ENCODE results near the gene RESF1.

The RESF1 gene

DNA sequence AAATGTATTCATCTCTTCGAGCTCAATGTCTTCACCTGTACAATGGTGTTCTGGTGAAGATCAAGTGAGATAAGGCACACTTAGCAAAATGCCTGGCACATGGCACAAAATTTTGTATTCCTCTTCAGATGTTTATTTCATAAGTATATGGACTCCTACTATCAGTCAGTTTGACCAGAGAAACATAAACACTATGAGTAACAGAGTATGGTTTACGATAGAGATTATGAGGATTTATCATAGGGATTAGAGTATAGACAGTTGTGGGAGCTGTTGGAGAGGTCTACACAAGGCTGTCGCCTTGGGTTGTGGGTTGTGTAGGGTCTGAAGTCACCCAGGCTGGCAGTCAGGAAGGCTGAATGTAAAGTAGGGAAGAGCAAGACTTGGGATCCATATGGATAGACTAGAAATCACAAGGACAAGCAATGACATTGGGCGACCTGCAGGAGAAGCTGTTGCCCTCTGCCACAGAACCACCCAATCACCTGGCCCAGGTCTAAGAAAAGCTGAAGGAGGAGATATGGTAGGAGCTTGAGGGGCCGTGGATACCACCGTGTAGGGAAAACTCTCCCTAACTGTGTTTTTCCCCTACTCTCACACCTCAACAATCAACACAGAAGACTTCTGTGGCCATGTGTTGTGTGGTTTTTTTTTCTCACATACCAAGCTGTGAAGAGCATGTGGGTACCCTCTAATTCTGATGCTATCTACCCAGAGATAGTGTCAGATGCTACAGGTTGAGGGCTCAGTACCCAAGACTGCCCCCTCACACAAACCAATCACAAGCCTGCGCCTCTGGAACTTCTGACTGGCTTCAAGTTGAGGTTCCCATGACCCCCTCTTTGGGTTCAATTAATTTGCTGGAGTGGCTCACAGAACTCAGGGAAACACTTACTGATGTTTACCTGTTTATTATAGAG is 27.2 kb upstream of the RESF1 start (continued):
- TF ChIP-seq TSHZ1 (tag by site-specific recombination; IDR thresholded peaks at IDR 0.05; ENCODE audit: borderline replicate concordance) (no peak), ZSCAN16 (tag by site-specific recombination; IDR thresholded peaks at IDR 0.05) (no peak), ZNF23 (tag by site-specific recombination; IDR thresholded peaks at IDR 0.05; ENCODE audit: borderline replicate concordance) (no peak)

GRCh38 chr12:31944299-31944698 is 14.9 kb upstream of the RESF1 start:
- H3K4me1 ChIP-seq (ENCODE audit: control insufficient read depth, insufficient read depth, low read length), result no peaks in the 10 kb centered on the region
- H3K4me3 ChIP-seq (ENCODE audit: low read depth, low read length), result no peak overlapping the region
- ChIA-PET CTCF (interaction anchor here (0.6 kb wide), 1 partner anchor 180 kb away, joined by 3 read pairs; no protein-coding TSS in a partner anchor), POLR2A (no interaction called here)
- H3K9me3 ChIP-seq (ENCODE audit: control insufficient read depth, insufficient read depth, low read depth, low read length), result no peaks in the 10 kb centered on the region
- no peaks in the 10 kb centered on the region for H3K36me3 ChIP-seq (ENCODE audit: control insufficient read depth in 2 of 2, insufficient read depth in 1 of 2, low read length in 2 of 2)
- TF ChIP-seq ZNF777 (tag by site-specific recombination; IDR thresholded peaks at IDR 0.05; ENCODE audit: borderline replicate concordance), result no peak
- TF ChIP-seq ZSCAN30 (tag by site-specific recombination; IDR thresholded peaks at IDR 0.05), result no peak
- TF ChIP-seq OSR2 (tag by site-specific recombination; IDR thresholded peaks at IDR 0.05), result no peak
- TF ChIP-seq ZNF416 (tag by site-specific recombination; IDR thresholded peaks at IDR 0.05), result no peak
- TF ChIP-seq ZNF248 (tag by site-specific recombination; IDR thresholded peaks at IDR 0.05), result no peak
- TF ChIP-seq GLIS2 (tag by site-specific recombination; IDR thresholded peaks at IDR 0.05), result no peak
- no peak for TF ChIP-seq ZNF510 (tag by site-specific recombination; IDR thresholded peaks at IDR 0.05; ENCODE audit: insufficient replicate concordance)
- H3K27ac ChIP-seq (ENCODE audit: extremely low read depth, low read depth, low read length), result no peak overlapping the region

DNA sequence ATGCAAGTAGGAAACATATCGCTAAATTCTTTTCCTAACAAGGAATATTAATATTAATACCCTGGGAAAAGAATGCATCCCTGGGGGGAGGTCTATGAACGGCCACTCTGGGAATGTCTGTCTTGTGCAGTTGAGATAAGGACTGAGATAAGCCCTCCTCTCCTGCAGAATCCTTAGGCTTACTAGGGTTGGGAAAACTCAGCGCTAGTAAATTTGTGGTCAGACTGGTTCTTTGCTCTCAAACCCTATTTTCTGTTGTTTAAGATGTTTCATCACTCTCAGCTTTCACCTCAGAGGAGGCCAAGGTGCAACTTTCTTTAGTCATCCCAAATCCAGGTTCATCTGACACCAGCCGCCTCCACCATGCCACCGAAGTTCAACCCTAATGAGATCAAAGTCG is 11.2 kb upstream of the RESF1 start:
- no peak overlapping the region for H3K4me3 ChIP-seq (ENCODE audit: low read depth, low read length)
- ChIA-PET CTCF (no interaction called here), POLR2A (no interaction called here)
- H3K36me3 ChIP-seq (ENCODE audit: control insufficient read depth in 2 of 2, insufficient read depth in 1 of 2, low read length in 2 of 2), result no peaks in the 10 kb centered on the region
- no peak overlapping the region for H3K27ac ChIP-seq (ENCODE audit: extremely low read depth, low read depth, low read length)
- no peaks in the 10 kb centered on the region for H3K9me3 ChIP-seq (ENCODE audit: control insufficient read depth, insufficient read depth, low read depth, low read length)
- no peaks in the 10 kb centered on the region for H3K4me1 ChIP-seq (ENCODE audit: control insufficient read depth, insufficient read depth, low read length)
- TF ChIP-seq ZNF221 (tag by site-specific recombination; IDR thresholded peaks at IDR 0.05; ENCODE audit: borderline replicate concordance) (no peak), ZNF549 (tag by site-specific recombination; IDR thresholded peaks at IDR 0.05) (no peak), ZNF623 (tag by site-specific recombination; IDR thresholded peaks at IDR 0.05) (no peak), ZNF670 (tag by site-specific recombination; IDR thresholded peaks at IDR 0.05; ENCODE audit: low read depth) (no peak), ZBTB49 (tag by site-specific recombination; IDR thresholded peaks at IDR 0.05; ENCODE audit: low read depth) (no peak), ZNF214 (tag by site-specific recombination; IDR thresholded peaks at IDR 0.05; ENCODE audit: borderline replicate concordance) (no peak), EGR2 (tag by site-specific recombination; IDR thresholded peaks at IDR 0.05; ENCODE audit: low read depth) (no peak), ZNF48 (tag by site-specific recombination; IDR thresholded peaks at IDR 0.05) (no peak), KLF10 (tag by site-specific recombination; IDR thresholded peaks at IDR 0.05) (no peak), ZNF768 (tag by site-specific recombination; IDR thresholded peaks at IDR 0.05) (no peak), PRDM6 (tag by site-specific recombination; IDR thresholded peaks at IDR 0.05) (no peak)

All from HEK293 (cell line).